NK-92 treated with Interleukin-12 subunit alpha and Interleukin-12 subunit beta, amount 100 ng/mL, for 24 hours (cell line): ENCODE measurements around the gene NDRG2.
"Not testable (repeated sequence)": the region's sequence is repeated elsewhere in the genome, so short reads cannot be mapped to it uniquely, and the experiment has no call there.

Source experiments
- DNase-seq: peaks from one replicate; lab custom pipeline; 2025; lab: John Stamatoyannopoulos, UW

NDRG2 gene

GRCh38 chr14:21055432-21056117 lies 30.7 kb upstream of the NDRG2 start:
- no peak for DNase-seq

DNA sequence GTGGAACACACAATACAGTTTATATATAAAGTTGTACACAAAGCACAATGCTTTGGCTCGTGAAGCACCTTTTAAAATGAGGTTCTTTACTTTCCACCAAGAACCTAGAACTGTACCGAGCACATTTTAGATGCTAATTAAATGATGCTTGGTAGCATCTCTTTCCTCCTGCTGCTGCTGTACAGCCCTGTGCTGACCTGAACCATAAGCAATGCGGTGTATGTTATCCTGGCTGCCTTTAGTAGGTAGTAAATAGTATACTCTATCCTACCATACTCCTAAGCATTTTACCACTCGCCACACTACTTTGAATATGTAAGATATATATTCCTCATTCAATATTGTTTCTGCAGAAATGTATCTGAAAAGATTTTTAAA lies 29.9 kb upstream of the NDRG2 start:
- DNase-seq: no peak

GRCh38 chr14:21054123-21054767 lies 29.4 kb upstream of the NDRG2 start:
- no peak for DNase-seq

DNA sequence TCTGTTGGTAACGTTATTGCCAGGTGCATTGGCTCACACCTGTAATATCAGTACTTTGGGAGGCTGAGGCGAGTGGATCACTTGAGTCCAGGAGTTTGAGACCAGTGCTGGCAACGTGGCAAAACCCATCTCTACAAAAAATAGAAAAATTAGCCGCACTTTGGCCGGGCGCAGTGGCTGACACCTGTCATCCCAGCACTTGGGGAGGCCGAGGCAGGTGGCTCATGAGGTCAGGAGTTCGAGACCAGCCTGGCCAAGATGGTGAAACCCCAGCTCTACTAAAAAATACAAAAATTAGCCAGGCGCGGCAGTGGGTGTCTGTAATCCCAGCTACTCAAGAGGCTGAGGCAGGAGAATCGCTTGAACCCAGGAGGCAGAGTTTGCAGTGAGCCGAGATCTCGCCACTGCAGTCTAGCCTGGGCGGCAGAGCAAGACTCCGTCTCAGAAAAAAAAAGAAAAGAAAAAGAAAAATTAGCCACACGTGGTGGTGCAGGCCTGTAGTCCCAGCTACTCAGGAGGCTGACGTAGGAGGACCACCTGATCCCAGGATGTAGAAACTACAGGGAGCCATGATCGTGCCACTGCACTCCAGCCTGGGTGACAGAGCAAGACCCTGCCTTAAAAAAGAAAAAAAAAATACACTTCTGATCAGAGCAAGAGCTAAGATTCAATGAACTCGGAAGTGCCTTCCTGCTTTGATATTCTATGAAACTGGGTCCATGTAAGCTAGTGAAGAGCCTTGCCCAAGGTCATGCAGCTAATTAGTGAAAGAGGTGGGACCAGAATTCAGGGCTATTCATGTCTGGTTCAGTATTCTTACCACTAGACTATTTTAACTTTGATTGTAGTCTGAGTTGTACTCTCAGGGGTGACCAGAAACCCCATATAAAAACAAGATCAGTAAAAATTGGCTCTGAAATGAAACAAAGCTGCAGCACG lies 28.6 kb upstream of the NDRG2 start:
- DNase-seq: no peak

GRCh38 chr14:21050597-21050996 lies 25.7 kb upstream of the NDRG2 start:
- DNase-seq: no peak

DNA sequence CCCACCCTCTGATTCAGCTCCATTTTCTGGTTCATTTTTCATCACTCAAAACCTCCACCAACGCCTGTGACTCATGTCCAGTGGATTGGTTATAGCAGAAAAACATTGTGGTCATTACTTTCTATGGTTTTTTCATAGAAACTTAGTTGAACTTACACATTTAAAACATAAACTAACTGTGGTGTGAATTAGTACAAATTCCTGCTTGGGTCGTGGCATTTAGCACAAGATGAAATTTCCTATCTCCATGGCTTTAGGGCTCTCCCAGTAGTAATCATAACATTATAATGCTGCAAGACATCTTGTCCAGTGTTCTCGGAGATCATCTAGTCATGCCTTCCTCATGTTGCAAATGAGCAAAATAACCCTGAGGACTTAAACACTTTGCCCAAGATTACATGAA lies 24.4 kb upstream of the NDRG2 start:
- no peak for DNase-seq

- no peak for DNase-seq
Observed at GRCh38 chr14:21048638-21049037, 23.8 kb upstream of the NDRG2 start.

GRCh38 chr14:21047378-21047781 lies 22.5 kb upstream of the NDRG2 start:
- no peak for DNase-seq

- DNase-seq: no peak
Observed at GRCh38 chr14:21043974-21044618, 19.2 kb upstream of the NDRG2 start.

DNA sequence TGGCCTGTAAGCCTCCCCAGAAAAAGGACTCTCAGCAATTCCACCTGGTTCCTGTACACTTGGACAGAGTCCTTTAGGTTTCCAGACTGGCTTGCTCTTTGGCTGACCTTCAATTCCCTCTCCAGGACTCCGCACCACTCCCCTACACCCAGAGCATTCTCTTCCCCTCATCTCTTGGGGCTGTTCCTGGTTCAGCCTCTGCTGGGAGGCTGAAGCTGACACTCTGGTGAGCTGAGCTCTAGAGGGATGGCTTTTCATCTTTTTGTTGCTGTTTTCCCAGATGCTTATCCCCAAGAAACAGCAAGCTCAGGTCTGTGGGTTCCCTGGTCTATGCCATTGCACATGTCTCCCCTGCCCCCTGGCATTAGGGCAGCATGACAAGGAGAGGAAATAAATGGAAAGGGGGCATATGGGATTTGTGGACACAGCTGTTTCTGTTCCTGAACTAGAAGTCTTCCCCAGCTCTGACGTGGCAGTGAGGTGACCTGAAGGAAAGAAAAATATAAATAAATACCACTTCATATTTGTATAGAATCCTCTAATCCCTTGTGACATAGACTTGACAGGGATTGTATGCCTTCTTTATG lies 18.6 kb upstream of the NDRG2 start:
- no peak for DNase-seq

GRCh38 chr14:21042918-21043317 lies 18.1 kb upstream of the NDRG2 start:
- no peak for DNase-seq

DNA sequence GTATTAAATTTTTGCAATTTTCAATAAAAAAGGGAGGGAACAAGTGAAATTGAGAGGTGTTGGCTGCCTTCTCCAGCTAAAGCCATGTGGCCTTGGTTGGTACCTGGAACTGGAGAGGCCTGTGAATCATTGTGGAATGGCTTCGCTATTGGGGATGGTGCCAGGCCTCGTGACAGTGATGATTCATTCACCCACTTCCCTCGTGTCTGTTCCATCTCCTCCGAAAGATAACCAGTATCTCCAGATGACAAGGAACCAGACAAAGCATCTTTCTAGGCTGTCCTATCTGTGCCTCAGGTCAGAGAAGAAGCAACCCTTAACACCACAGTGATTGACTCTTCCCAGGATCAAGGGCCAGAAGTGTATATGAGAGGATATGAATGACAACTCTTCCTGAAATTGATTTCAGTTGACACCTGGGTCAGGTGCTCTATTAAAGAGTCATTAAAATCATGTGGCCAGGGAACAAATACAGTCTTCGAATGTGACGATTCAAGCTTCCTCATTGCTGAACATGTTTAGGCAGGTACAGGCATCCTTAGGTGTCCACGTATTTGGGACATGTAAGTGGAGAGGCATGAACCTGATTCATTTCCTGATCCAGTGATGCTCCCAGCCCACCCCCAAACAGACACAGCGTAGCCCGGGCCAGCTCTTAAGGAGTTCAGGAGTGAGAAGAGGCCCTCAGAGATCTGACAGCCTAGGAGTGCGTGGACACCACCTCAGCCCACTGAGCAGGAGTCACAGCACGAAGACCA lies 17.0 kb upstream of the NDRG2 start, which contains the start of gene RNASE7:
Gene RNASE7 (plus strand): TSS at position 687 of the 758 bp plus-strand sequence. CDS start 631 bp downstream, outside the sequence.
- no peak for DNase-seq

DNA sequence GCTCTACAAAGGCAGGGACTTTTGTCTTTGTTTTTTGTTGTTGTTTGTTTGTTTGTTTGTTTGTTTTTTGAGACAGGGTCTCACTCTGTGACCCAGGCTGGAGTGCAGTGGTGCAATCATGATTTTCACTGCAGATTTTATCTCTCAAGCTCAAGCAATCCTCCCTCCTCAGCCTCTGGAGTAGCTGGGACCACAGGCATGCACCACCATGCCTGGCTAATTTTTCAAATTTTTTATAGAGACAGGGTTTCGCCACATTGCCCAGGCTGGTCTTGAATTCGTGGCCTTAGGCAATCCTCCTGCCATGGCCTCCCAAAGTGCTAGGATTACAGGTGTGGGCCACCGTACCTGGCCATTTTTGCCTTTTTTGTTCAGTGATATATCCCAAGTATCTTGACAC lies 16.1 kb upstream of the NDRG2 start:
- DNase-seq: not testable (repeated sequence)

DNA sequence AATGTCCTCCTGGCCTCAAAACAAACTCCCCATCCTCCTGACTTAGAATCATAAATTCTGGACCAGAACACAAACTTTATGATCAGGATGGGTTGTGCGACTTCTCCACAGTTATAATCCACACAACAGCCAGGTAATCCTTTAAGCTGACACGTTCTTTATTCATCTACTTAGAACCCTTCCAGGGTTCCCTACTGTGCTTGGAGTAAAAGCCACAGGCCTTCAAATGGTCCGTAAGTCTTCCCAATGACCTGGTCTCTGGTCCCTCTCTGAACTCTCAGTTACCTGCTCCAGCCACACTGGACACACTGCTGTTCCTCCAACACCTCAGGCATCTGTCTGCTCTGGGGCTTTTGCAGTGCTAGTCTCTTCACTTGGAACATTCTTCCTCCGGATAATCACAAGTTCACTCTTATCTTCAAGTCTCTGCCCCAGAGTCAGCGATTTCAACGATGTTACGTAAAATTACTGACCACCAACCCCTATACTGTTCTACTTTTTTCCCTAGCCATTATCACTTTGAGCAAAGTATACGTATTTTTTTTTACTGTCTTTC lies 15.6 kb upstream of the NDRG2 start:
- DNase-seq: no peak

DNA sequence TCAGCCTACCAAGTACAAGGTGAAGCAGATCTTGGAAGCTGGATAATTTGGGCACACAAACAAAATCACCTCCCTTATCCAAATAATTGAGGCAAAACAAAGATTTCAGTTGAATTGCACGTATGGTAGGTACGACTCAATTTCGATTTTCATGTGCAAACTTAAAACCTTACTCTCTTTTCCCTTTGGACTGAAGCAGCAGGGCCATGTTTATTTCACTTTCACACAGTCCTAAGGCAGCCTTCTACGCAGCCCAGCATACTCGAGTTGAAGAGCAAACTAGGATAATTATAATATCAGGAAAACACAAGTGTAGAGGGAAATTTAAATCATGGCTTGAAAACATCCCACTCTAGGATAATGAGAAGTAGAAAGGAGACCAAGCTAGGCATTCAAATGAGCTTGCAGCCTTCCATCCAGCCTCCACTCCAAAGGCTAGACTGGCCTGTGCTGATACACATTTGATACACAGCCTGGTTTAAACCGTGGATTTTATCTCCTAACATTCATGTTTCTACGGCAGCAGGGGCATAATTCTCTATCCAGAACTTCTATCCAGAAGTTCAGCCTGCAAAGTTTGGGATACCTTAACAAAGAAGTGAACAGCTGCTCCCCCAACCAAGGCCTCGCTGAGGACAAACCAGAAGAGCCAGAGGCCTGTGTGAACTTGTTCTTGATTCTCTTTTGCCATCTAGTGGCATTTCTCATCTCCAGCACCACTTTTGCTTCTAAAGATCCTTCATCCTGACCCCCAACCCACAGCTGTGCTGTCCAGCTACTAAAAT lies 14.9 kb upstream of the NDRG2 start:
- no peak for DNase-seq

GRCh38 chr14:21038441-21039422 lies 13.9 kb upstream of the NDRG2 start:
- no peak for DNase-seq

DNA sequence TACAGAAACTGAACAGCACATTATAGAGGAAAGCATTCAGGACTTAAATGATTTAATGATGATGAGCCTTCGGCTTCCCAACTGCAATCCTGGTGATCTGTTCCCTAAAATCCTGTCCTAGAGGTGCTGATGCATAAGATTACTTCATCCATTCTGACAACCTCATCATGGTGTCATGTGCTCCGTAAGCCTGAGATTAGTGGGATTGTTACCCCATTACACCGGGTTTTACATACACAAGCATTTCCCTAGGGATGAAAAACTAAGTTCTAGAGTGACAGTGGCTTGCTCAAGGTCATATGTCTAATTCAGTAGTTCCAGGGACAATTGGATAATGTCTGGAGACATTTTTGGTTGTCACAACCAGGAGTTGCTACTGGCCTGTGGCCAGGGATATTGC lies 12.3 kb upstream of the NDRG2 start:
- no peak for DNase-seq

- DNase-seq: no peak
Observed at GRCh38 chr14:21036751-21037150, 11.9 kb upstream of the NDRG2 start.

DNA sequence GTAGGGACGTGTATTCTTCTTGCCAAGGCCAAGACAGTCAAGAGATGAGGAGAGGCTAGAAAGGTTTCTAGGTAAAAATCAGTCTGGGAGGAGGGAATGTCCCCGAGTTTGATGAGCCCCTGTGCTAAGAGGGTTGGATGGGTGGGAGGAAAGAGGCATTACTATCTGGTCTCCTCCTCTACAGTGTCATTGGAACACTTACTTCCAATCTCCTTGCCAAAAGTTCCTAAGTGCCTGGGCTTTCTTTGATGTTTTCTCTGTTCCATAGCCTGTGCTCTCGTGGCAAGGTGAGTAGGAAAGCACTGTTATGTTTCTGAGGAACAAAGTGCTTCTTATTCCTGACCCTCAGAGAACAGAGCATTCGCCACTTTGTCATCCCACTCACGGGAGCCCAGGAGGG lies 9.8 kb upstream of the NDRG2 start, which contains the start of gene RNASE13:
Gene RNASE13 (minus strand): TSS at position 101 of the 400 bp plus-strand sequence. CDS start 519 bp downstream, outside the sequence.
- DNase-seq: no peak
